Measurements from ENCODE around the gene FKBP14. TPM values are rescaled to one million over a fixed set of nuclear protein-coding genes. Genes with fewer than 3 reads are reported as not detected.

FKBP14 gene
- total RNA-seq, 2 experiments from 2014 or later: 4.3 to 5.2 TPM

DNA sequence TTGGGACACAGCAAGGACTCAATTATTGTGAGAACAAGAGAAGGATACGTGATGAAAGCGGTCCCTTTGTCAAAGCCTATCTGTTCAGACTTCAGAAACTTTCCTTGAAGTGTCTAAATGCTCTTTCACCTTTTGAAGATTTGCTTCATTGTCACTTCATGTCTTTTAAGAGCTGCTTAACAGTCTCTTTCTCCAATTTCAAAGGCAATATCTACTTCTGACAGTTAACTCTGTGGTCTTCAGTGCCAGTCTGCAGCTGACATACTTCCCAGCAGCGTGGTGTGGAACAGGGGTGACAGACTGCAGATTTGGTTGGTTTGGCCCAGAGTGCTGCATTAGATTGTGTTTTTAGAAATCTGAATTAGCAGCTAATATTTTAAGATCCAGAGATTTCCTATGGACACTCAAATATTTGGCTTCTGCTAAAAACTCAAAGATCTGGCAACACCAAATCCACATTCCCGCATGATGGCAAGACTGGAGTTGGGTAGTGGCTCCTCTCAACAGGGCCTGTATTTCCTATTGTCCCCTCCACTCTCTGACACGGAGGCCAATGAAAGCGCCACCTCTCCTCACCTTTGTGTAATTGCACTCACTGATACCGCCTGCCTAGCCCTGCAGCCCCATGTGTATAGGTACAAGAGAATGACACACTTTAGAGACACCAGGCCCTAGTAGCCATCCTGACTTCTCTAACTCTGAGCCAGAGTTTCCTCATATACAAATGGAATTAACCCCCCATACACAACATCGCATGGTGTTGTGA is 48.4 kb downstream of the FKBP14 start:
- H3K4me1 Mint-ChIP-seq (ENCODE audit: low read depth): peaks cover 13% of the 10 kb centered on the region
- Histone ChIP-seq H3K36me3 (ENCODE audit: insufficient read depth, low read length) (no peaks in the 10 kb centered on the region), H3K27me3 (ENCODE audit: control insufficient read depth in 1 of 2, insufficient read depth in 2 of 2, low read length in 2 of 2) (no peaks in the 10 kb centered on the region), H3K4me3 (ENCODE audit: low read length) (no peak overlapping the region), H3K27ac (ENCODE audit: low read depth in 1 of 2, low read length in 2 of 2) (no peak overlapping the region), H3K9me3 (ENCODE audit: control insufficient read depth in 1 of 2, insufficient read depth in 1 of 2, low read length in 2 of 2) (no peaks in the 10 kb centered on the region), H3K4me1 (ENCODE audit: insufficient read depth, low read length) (no peaks in the 10 kb centered on the region)
- peaks cover 24% of the 10 kb centered on the region for H3K27me3 Mint-ChIP-seq
- TF ChIP-seq, protein P1, sequence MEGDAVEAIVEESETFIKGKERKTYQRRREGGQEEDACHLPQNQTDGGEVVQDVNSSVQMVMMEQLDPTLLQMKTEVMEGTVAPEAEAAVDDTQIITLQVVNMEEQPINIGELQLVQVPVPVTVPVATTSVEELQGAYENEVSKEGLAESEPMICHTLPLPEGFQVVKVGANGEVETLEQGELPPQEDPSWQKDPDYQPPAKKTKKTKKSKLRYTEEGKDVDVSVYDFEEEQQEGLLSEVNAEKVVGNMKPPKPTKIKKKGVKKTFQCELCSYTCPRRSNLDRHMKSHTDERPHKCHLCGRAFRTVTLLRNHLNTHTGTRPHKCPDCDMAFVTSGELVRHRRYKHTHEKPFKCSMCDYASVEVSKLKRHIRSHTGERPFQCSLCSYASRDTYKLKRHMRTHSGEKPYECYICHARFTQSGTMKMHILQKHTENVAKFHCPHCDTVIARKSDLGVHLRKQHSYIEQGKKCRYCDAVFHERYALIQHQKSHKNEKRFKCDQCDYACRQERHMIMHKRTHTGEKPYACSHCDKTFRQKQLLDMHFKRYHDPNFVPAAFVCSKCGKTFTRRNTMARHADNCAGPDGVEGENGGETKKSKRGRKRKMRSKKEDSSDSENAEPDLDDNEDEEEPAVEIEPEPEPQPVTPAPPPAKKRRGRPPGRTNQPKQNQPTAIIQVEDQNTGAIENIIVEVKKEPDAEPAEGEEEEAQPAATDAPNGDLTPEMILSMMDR (IDR thresholded peaks at IDR 0.05): no peak
- no peaks in the 10 kb centered on the region for H3K9me3 Mint-ChIP-seq
- CTCF ChIA-PET: no interaction called here
- no peak overlapping the region for H3K4me3 Mint-ChIP-seq
- DNase-seq (no peak), ATAC-seq (ENCODE audit: poor library complexity) (peak; percentile 49)
- no peaks in the 10 kb centered on the region for H3K36me3 Mint-ChIP-seq (ENCODE audit: low read depth)
- H3K27ac Mint-ChIP-seq: no peak overlapping the region
- POLR2A ChIA-PET: interaction anchor here (1.1 kb wide), 1 partner anchor 8 kb away, joined by 3 read pairs; no protein-coding TSS in a partner anchor
- intact Hi-C loops (cut with DNase I, micrococcal nuclease): no loop called here

DNA sequence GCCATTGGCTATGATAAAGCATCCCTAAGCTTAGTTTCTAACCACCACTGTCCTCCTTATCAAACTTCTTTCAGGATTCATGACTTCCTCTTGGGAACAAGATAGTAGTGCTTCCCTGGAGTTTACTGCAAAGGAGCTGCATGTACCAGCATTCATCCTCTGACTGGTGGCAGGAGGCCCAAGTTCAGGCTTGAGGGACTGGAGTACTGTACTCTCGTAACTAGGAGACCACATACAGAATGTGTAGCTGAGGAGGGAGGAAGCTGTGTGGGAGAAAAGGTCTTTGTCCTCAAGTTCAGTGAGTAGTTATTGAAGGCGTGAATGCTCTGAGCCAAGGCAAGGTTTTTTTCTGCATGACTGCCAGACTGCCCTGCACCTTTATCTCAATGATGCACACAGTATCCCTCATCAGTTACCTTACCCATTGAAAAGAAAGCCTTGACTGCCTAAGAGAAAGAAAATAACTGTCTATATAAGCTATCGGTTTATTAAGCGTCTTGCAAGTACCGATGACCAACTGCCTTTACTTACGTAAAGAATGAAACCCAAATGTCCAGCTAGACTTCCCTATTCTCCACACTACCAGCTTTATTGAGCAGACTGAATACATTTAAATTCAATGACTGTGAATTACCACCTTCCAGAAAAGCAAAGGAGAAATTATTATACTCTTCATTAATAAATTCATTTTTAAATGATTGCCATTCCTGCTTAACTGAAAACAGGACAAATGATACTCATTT is 49.7 kb downstream of the FKBP14 start:
- H3K27ac Mint-ChIP-seq: no peak overlapping the region
- H3K9me3 Mint-ChIP-seq: no peaks in the 10 kb centered on the region
- Histone ChIP-seq H3K4me3 (ENCODE audit: low read length) (no peak overlapping the region), H3K4me1 (ENCODE audit: insufficient read depth, low read length) (no peaks in the 10 kb centered on the region), H3K27ac (ENCODE audit: low read depth in 1 of 2, low read length in 2 of 2) (no peak overlapping the region), H3K9me3 (ENCODE audit: control insufficient read depth in 1 of 2, insufficient read depth in 1 of 2, low read length in 2 of 2) (no peaks in the 10 kb centered on the region), H3K27me3 (ENCODE audit: control insufficient read depth in 1 of 2, insufficient read depth in 2 of 2, low read length in 2 of 2) (no peaks in the 10 kb centered on the region), H3K36me3 (ENCODE audit: insufficient read depth, low read length) (no peaks in the 10 kb centered on the region)
- H3K4me3 Mint-ChIP-seq: no peak overlapping the region
- ChIA-PET CTCF (no interaction called here), POLR2A (no interaction called here)
- intact Hi-C loops (cut with DNase I, micrococcal nuclease): no loop called here
- H3K36me3 Mint-ChIP-seq (ENCODE audit: low read depth): no peaks in the 10 kb centered on the region
- peaks cover 20% of the 10 kb centered on the region for H3K27me3 Mint-ChIP-seq
- no peak for DNase-seq
- TF ChIP-seq, protein P1 (IDR thresholded peaks at IDR 0.05): no peak
- H3K4me1 Mint-ChIP-seq (ENCODE audit: low read depth): peaks cover 13% of the 10 kb centered on the region
- no peak for ATAC-seq (ENCODE audit: poor library complexity)

DNA sequence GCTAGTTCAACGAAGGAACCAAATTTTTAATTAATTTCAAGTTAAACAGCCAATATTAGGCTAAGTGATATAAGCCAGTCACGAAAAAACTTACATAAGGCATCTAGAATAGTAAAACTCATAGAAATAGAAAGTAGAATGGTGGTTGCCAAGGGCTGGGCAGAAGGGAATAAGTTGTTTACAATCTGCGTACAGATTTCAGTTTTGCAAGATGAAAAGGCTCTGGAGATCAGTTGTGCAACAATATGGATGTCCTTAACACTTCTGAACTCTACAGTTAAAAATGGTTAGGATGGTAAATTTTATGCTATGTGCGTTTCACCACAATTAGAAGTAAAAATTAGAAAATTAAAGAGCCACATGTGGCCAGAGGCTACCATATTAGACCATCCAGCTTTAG is 50.2 kb downstream of the FKBP14 start:
- no peaks in the 10 kb centered on the region for H3K27me3 ChIP-seq (ENCODE audit: control insufficient read depth in 1 of 2, insufficient read depth in 2 of 2, low read length in 2 of 2)
- ATAC-seq (ENCODE audit: poor library complexity) (no peak), DNase-seq (no peak)
- ChIA-PET POLR2A (no interaction called here), CTCF (no interaction called here)
- no peak overlapping the region for H3K4me3 ChIP-seq (ENCODE audit: low read length)
- H3K27me3 Mint-ChIP-seq: peaks cover 15% of the 10 kb centered on the region
- H3K27ac ChIP-seq (ENCODE audit: low read depth in 1 of 2, low read length in 2 of 2): no peak overlapping the region
- H3K27ac Mint-ChIP-seq: no peak overlapping the region
- no peaks in the 10 kb centered on the region for H3K9me3 ChIP-seq (ENCODE audit: control insufficient read depth in 1 of 2, insufficient read depth in 1 of 2, low read length in 2 of 2)
- no peaks in the 10 kb centered on the region for H3K4me1 ChIP-seq (ENCODE audit: insufficient read depth, low read length)
- no peaks in the 10 kb centered on the region for H3K9me3 Mint-ChIP-seq
- TF ChIP-seq, protein P1 (IDR thresholded peaks at IDR 0.05): no peak
- H3K36me3 Mint-ChIP-seq (ENCODE audit: low read depth): no peaks in the 10 kb centered on the region
- H3K4me3 Mint-ChIP-seq: no peak overlapping the region
- intact Hi-C loops (cut with DNase I, micrococcal nuclease): no loop called here
- peaks cover 13% of the 10 kb centered on the region for H3K4me1 Mint-ChIP-seq (ENCODE audit: low read depth)
- H3K36me3 ChIP-seq (ENCODE audit: insufficient read depth, low read length): no peaks in the 10 kb centered on the region

Measured in CD4-positive, alpha-beta T cell (primary cell).